ENCODE measurements around the gene EXOC6B. TPM values are rescaled to one million over a fixed set of nuclear protein-coding genes. Genes with fewer than 3 reads are reported as not detected.

Gene EXOC6B
- total RNA-seq, 2 experiments from 2014 or later: 16.9 to 17.5 TPM

DNA sequence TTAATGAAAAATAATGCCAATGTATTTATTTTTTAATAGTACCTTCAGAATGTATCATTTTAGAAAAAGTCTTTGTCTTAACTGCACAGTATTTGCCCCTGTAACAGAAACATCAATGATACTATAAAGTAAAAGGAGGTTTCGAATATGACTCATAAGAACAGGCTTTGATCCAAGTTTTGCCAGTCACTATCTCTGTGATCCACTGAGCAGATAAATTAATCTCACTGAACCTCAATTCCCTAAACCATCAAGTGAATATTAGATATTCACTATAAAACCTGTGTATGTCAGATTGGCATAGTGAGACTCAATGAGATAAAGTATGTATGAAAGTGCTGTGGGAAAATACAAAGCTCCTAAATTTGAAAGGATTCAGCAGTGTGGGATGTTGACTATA is 292.1 kb downstream of the EXOC6B start:
- ChIA-PET CTCF (no interaction called here), POLR2A (no interaction called here)
- TF ChIP-seq CTCF (IDR thresholded peaks at IDR 0.05): no peak
- Mint-ChIP-seq H3K4me3 (no peak overlapping the region), H3K27me3 (no peaks in the 10 kb centered on the region), H3K27ac (no peak overlapping the region), H3K36me3 (ENCODE audit: low read depth) (peaks cover 7% of the 10 kb centered on the region), H3K9me3 (no peaks in the 10 kb centered on the region), H3K4me1 (ENCODE audit: low read depth) (no peaks in the 10 kb centered on the region)
- ATAC-seq (ENCODE audit: poor library complexity) (no peak), DNase-seq (no peak)
- Histone ChIP-seq H3K27ac (ENCODE audit: low read depth in 1 of 2, low read length in 2 of 2) (no peak overlapping the region), H3K27me3 (ENCODE audit: control insufficient read depth in 1 of 2, insufficient read depth in 2 of 2, low read length in 2 of 2) (no peaks in the 10 kb centered on the region), H3K9me3 (ENCODE audit: control insufficient read depth in 1 of 2, insufficient read depth in 1 of 2, low read length in 2 of 2) (no peaks in the 10 kb centered on the region), H3K4me3 (ENCODE audit: low read length) (no peak overlapping the region), H3K36me3 (ENCODE audit: insufficient read depth, low read length) (no peaks in the 10 kb centered on the region), H3K4me1 (ENCODE audit: insufficient read depth, low read length) (no peaks in the 10 kb centered on the region)
- intact Hi-C loops (cut with DNase I, micrococcal nuclease): no loop called here

- Mint-ChIP-seq H3K36me3 (ENCODE audit: low read depth) (no peaks in the 10 kb centered on the region), H3K4me1 (ENCODE audit: low read depth) (no peaks in the 10 kb centered on the region), H3K27ac (no peak overlapping the region), H3K4me3 (no peak overlapping the region), H3K9me3 (no peaks in the 10 kb centered on the region), H3K27me3 (no peaks in the 10 kb centered on the region)
- H3K27ac ChIP-seq (ENCODE audit: low read depth in 1 of 2, low read length in 2 of 2): no peak overlapping the region
- H3K4me3 ChIP-seq (ENCODE audit: low read length): no peak overlapping the region
- no peak for TF ChIP-seq CTCF (IDR thresholded peaks at IDR 0.05)
- H3K4me1 ChIP-seq (ENCODE audit: insufficient read depth, low read length): no peaks in the 10 kb centered on the region
- intact Hi-C loops (cut with DNase I, micrococcal nuclease): no loop called here
- ChIA-PET CTCF (no interaction called here), POLR2A (no interaction called here)
- H3K36me3 ChIP-seq (ENCODE audit: insufficient read depth, low read length): no peaks in the 10 kb centered on the region
- DNase-seq (no peak), ATAC-seq (ENCODE audit: poor library complexity) (no peak)
- no peaks in the 10 kb centered on the region for H3K27me3 ChIP-seq (ENCODE audit: control insufficient read depth in 1 of 2, insufficient read depth in 2 of 2, low read length in 2 of 2)
- no peaks in the 10 kb centered on the region for H3K9me3 ChIP-seq (ENCODE audit: control insufficient read depth in 1 of 2, insufficient read depth in 1 of 2, low read length in 2 of 2)
Observed at GRCh38 chr2:72527424-72527823, 298.4 kb downstream of the EXOC6B start.

- Histone ChIP-seq H3K9me3 (ENCODE audit: control insufficient read depth in 1 of 2, insufficient read depth in 1 of 2, low read length in 2 of 2) (no peaks in the 10 kb centered on the region), H3K27me3 (ENCODE audit: control insufficient read depth in 1 of 2, insufficient read depth in 2 of 2, low read length in 2 of 2) (no peaks in the 10 kb centered on the region), H3K4me1 (ENCODE audit: insufficient read depth, low read length) (no peaks in the 10 kb centered on the region), H3K4me3 (ENCODE audit: low read length) (no peak overlapping the region), H3K36me3 (ENCODE audit: insufficient read depth, low read length) (no peaks in the 10 kb centered on the region), H3K27ac (ENCODE audit: low read depth in 1 of 2, low read length in 2 of 2) (no peak overlapping the region)
- no peaks in the 10 kb centered on the region for H3K4me1 Mint-ChIP-seq (ENCODE audit: low read depth)
- DNase-seq: no peak
- ChIA-PET CTCF (no interaction called here), POLR2A (interaction anchor here (0.7 kb wide), 2 partner anchors 13 to 765 kb away, joined by 3 to 4 read pairs; no protein-coding TSS in a partner anchor)
- no peak overlapping the region for H3K27ac Mint-ChIP-seq
- no peak for ATAC-seq (ENCODE audit: poor library complexity)
- no peaks in the 10 kb centered on the region for H3K9me3 Mint-ChIP-seq
- no peak overlapping the region for H3K4me3 Mint-ChIP-seq
- H3K36me3 Mint-ChIP-seq (ENCODE audit: low read depth): no peaks in the 10 kb centered on the region
- TF ChIP-seq CTCF (IDR thresholded peaks at IDR 0.05): no peak
- intact Hi-C loops (cut with DNase I, micrococcal nuclease): no loop called here
- H3K27me3 Mint-ChIP-seq: no peaks in the 10 kb centered on the region
Observed at GRCh38 chr2:72526623-72527022, 299.2 kb downstream of the EXOC6B start.
